Stimulated activated naive CD4-positive, alpha-beta T cell treated with Interleukin-2 at 50 U/mL for 16 hours (primary cell): ENCODE data around the gene MYO15B.

Experiments used
- DNase-seq: peaks from one replicate; lab custom pipeline; 2025; lab: John Stamatoyannopoulos, UW

The MYO15B gene

GRCh38 chr17:75558666-75559530 is 28.7 kb upstream of the MYO15B start:
- no peak for DNase-seq

DNA sequence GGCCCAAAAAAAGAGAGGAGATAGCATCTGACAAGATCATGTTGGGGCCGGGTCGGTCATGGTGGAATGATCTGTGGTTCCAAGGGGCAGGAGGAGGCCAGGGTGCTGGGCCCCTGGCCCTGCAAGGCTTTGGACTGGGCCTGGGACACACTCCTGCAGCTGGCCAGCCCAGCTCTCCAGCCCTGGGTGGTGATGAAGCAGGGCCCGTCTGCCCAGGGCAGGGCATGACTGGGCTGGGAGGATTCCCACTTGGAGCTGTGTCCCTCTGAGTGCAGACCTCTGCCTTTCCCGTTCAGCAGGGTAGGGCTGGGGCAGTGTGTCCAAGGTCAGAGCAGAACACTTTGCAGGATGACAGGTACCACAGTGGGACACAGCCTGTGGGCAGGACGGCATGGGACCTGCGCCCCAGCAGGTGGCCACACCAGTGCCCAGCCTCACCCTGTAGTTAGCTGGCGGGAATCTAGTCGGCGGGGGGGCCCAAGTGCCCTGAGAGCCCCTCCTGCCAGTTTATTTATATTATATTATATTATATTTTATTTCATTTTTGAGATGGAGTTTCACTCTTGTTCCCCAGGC is 27.6 kb upstream of the MYO15B start:
- no peak for DNase-seq

- no peak for DNase-seq
These were observed 25.5 kb upstream of the MYO15B start for GRCh38 chr17:75561927-75562603.

GRCh38 chr17:75563063-75563758 is 24.4 kb upstream of the MYO15B start:
- DNase-seq, result no peak

- no peak for DNase-seq
These were observed 23.4 kb upstream of the MYO15B start for GRCh38 chr17:75564195-75564594.

GRCh38 chr17:75565066-75565465 is 22.5 kb upstream of the MYO15B start:
- no peak for DNase-seq

- DNase-seq, result no peak
These were observed 22.0 kb upstream of the MYO15B start for GRCh38 chr17:75565618-75566017.

GRCh38 chr17:75566416-75566815 is 21.2 kb upstream of the MYO15B start:
- no peak for DNase-seq

- no peak for DNase-seq
These were observed 20.8 kb upstream of the MYO15B start for GRCh38 chr17:75566834-75567233.

DNA sequence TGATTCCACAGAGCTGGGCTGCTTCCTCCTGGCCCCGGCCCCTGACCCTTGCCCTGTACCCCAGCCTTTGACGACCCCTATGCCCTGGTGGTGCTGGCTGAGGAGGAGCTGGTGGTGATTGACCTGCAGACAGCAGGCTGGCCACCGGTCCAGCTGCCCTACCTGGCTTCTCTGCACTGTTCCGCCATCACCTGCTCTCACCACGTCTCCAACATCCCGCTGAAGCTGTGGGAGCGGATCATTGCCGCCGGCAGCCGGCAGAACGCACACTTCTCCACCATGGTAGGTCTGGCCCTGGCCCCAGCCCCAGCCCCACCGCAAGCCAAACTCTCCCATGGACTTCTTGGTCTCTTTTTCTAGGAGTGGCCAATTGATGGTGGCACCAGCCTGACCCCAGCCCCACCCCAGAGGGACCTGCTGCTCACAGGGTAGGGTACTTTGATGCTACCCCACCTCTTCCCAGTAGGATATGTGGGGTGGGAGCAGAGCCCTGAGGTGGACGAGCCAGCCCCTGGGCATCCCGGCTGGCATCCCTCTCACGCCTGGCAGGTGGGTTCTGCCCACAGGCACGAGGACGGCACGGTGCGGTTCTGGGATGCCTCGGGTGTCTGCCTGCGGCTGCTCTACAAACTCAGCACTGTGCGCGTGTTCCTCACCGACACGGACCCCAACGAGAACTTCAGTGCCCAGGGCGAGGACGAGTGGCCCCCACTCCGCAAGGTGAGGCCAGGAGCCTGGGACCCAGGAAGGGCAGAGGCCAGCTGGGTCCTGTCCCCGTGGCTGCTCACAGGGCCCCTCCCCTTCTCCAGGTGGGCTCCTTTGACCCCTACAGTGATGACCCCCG is 19.0 kb upstream of the MYO15B start:
- no peak for DNase-seq

DNA sequence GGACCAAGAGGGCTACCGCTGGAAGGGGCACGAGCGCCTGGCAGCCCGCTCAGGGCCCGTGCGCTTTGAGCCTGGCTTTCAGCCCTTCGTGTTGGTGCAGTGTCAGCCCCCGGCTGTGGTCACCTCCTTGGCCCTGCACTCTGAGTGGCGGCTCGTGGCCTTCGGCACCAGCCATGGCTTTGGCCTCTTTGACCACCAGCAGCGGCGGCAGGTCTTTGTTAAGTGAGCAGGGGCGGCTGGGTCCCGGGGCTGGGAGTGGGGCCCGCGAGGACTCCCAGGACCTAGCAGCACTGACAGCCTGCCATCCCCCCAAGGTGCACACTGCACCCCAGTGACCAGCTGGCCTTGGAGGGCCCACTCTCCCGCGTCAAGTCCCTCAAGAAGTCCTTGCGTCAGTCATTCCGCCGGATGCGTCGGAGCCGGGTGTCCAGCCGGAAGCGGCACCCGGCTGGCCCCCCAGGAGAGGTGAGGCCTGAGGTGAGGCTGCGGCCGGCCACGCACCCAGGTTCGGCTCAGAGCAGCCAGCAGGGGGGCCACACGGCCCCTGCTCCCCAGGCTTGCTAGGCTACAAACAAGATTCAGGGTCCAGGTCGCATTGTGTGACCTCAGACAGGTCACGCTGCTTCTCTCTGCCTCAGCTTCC is 17.4 kb upstream of the MYO15B start:
- DNase-seq, result no peak

- no peak for DNase-seq
These were observed 16.8 kb upstream of the MYO15B start for GRCh38 chr17:75570772-75571171.

- no peak for DNase-seq
These were observed 16.3 kb upstream of the MYO15B start for GRCh38 chr17:75571197-75571884.

DNA sequence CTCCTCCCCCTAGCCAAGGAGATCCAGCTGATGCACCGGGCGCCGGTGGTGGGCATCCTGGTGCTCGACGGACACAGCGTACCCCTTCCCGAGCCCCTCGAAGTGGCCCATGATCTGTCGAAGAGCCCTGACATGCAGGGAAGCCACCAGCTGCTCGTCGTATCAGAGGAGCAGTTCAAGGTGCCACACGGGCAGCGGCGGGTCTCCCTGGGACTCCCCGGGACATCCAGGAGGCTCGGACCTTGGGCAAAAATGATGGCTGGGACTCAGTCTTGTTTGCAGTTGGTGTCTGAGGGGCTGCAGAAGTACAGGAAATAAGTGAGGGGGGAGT is 15.8 kb upstream of the MYO15B start:
- no peak for DNase-seq

- no peak for DNase-seq
These were observed 14.7 kb upstream of the MYO15B start for GRCh38 chr17:75572713-75573539.

- DNase-seq, result no peak
These were observed 14.1 kb upstream of the MYO15B start for GRCh38 chr17:75573540-75573957.

GRCh38 chr17:75573994-75574393 is 13.6 kb upstream of the MYO15B start:
- DNase-seq, result no peak

GRCh38 chr17:75574404-75575036 is 13.1 kb upstream of the MYO15B start:
- no peak for DNase-seq

- DNase-seq, result no peak
These were observed 12.4 kb upstream of the MYO15B start for GRCh38 chr17:75575197-75575596.
